GM08714 (cell line): ENCODE measurements around the gene LMX1A.
A peak's percentile ranks its signal among the peaks of the same experiment; 100 is the strongest.

Source experiments
- H3K4me3 ChIP-seq: fragments of 200-500 bp; sonication (Bioruptor generic); 2 replicates; pipeline ENCODE4 v1.5.1; 2014; ENCODE audit warnings: mild to moderate bottlenecking, low read length, inconsistent platforms
- ZNF274 ChIP-seq: IDR thresholded peaks from 2 replicates; pipeline ENCODE4 v1.6.1; 2012; ENCODE audit warnings: mild to moderate bottlenecking, low read depth, low read length

The LMX1A gene

DNA sequence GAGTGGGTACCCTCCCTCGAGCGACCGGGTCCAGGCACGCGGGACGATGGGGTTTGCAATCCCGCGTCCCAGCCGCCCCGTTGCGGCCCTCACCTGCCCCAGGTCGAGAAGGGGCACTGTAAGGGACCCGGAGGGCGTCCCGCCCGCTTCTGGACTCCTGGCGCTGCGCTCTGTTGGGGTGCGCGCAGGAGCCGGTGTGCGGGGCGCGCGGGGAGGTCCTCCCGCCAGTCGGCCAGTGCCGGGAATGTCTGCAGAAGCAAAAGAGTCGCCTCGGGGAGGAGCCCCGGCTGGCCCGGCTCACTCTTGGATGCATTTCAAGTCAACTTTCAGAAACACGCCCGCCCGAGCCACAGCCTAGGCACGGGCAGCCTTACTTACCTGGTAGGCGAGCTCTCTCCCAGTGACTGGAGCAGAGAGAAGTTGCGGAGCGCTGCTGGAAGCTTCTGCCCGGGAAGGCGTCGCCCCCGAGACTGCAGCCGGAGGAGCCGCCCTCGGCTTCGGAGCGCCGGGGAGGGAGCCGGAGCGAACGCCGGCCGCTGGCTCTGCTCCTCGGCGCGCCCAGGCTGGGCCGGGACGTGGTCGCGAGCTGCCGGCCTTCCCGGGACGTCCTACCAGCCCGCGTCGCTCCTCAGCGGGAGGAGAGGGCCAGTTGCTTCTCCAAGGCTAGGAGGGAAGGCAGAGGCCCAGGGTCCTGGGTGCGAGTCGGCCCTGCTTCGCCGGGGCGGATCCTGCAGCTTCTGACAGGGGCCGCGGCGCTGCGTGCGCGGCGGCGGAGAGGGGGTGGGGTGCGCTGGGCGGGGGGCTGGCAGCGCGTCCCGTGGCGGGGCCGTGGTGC, at the start of gene LMX1A:
Gene LMX1A, minus strand, starts transcription at position 739 of the 835 bp plus-strand sequence. CDS start 1,156 bp downstream, outside the sequence.
- no peak for TF ChIP-seq ZNF274
- no peak within 1 kb of the TSS for H3K4me3 ChIP-seq

DNA sequence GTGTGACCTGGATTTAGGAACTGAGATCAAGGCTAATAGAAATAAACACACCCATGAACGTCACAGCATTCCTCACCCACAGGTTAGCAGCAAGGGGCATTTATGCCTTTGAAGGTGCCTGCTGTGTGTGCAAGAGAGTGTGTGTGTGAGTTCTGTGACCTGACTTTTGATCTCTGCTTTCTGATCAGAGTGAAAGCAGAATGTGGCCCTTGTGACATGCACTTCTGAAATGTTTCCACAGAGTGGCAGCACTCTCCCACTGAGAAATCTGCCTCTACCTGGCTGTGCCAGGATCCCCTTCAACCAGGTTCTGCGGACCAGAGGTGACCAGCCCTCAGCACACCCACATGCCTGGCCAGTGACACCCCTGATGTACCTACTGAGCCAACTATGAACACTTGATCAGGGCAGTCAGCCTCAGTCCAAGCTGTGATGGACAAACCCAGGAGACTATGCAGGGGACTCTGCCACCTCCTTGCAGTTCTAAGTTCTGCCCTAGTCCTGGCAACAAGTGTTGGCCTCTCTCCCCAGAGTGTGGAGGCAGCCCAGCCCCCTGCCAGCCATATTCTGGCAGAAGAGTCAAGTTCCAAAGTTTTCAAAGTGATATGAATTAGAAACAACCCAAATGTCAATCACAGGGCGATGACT, 47.4 kb upstream of the LMX1A start:
- no peak overlapping the region for H3K4me3 ChIP-seq
- no peak for TF ChIP-seq ZNF274

DNA sequence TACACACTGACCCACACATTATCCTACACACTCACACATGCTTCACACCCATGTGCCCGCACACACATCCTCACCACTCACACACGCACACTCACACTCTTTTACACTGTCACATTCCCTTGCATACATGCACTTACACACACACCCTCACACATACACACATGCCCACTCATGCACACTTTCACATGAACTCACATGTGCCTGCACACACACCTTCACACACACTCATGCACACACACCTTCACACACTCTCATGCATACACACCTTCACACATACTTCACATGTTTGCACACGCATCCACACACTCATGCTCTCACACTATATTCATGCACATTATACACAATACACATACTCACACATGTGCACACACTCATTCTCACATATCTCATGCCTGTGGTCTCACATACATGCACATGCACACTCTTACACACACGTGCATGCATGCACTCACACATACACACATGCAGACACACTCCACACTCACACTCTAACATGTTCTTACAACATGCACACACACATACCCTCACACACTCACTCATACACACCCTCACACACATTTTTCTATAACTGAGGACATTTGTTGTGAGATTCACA, 46.1 kb upstream of the LMX1A start:
- no peak overlapping the region for H3K4me3 ChIP-seq
- no peak for TF ChIP-seq ZNF274

GRCh38 chr1:165397944-165398343, 41.4 kb upstream of the LMX1A start:
- H3K4me3 ChIP-seq, result no peak overlapping the region
- TF ChIP-seq ZNF274, result no peak

DNA sequence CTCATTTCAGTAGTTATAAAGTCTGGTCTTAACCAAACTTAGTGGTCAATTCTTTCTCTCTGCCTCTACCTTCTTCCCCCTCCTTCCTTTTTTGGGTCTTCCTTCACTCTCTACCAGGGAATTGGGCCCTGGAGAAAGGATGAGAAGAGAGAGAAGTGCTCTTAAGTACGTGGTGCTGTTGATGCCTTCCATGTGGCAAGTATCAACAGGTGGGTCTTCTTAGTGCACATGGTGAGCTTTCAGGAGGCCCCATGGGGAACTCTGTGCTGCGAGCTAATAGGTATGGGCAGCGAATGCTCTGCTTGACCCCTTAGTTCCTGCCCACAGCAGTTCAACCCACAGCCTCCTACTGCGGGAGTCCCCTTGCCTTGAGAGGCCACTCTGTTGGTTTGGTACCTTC, 39.4 kb upstream of the LMX1A start:
- TF ChIP-seq ZNF274, result no peak
- H3K4me3 ChIP-seq, result no peak overlapping the region

DNA sequence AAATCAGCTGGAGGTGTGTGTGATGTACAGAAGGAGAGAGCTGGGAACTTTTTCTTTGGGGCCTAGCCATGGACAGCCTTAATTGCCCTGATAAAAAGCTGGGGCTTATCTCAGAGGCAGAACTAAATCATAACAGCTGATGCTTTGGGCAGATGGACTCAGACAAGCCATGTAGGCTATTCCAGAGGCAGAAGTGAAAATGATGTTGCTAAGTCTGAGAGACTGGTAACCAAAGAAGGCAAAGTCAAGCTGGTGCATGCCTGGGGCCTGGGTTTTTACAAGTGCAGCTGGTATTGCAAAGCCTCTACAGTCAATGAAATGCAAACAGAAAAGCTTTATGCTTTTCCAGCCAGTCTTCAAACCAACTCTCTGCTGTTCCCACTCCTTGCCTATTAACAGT, 39.0 kb upstream of the LMX1A start:
- no peak overlapping the region for H3K4me3 ChIP-seq
- TF ChIP-seq ZNF274, result no peak

- H3K4me3 ChIP-seq, result peak overlapping the region; percentile 17; the same call in 1 of the 2 replicates
- TF ChIP-seq ZNF274, result no peak
Measured at GRCh38 chr1:165392634-165393571, 36.4 kb upstream of the LMX1A start.

GRCh38 chr1:165389609-165390008, 33.1 kb upstream of the LMX1A start:
- TF ChIP-seq ZNF274, result no peak
- H3K4me3 ChIP-seq, result no peak overlapping the region

DNA sequence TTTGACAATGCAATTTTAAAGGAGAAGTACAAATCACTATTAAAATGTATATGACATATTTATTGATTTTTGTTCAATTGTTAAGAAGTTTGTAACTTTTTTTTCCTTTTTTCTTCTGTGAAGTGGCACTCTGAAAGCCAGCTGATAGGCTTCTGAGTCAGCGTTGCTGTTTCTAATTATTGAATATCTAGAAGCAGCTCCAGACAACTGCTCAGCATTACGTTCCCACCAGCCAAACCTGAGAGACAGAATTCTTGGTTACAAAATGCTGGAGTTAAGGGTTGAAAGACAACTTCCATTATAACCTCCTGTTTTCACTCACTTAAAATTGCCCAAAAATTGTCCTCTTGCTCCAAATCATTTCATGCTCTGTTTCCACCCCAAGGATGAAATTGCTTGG, 31.4 kb upstream of the LMX1A start:
- H3K4me3 ChIP-seq, result no peak overlapping the region
- no peak for TF ChIP-seq ZNF274

DNA sequence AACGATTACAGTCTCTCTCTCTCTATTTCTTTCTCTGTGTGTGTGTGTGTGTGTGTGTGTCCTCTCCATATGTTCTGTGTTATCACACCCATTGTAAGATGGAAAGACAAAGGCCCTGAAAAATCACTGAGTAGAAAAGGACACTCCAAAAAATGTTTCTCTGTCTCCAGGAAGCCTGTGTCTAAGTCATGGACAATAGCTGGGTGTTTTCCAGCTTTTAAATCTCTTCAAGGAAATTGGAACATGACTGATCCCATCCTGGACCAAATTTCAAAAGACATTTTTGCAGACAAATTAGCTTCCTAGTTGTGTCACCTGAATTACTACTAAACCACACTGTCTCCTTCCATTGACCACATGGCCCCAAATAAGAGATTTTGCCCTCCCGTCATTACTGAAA, 31.0 kb upstream of the LMX1A start:
- no peak for TF ChIP-seq ZNF274
- no peak overlapping the region for H3K4me3 ChIP-seq

DNA sequence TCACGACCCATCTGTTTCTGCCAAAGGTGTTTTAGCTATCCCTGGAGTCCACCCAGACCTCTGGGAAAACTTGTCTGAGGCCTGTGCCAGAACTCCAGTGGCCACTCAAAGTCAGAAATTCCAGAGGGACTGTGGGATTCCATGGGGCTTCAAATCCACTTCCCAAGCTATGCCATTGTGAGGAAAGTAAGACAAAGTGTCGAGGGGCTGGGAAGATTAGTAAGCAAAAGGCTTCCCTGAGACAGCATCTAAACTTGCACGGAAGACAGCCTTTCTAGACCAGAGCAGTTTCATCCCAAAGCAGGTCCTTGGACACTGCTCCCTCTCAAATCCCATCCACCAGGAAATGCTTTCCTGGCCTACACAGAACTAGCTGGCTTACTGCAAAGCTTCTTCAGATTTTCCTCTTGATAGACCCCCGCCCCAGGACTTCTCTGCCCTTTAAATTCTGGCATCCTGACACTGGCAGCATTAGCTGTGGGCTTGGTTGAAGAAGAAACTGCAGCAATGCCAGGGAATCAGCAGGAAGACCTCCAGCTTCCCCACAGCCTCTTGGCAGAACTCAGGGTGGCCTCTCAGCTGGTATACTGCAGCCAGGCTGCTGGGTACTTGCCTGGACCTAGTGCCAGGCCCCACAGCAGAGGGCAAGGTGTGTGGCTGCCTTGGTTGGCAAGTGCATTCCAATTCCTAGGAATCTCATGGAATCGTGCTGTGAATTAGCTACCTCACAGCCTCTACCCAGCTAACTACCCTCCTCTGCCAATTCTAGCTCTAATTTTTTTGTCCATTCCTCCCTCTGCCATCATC, 27.3 kb upstream of the LMX1A start:
- no peak for TF ChIP-seq ZNF274
- no peak overlapping the region for H3K4me3 ChIP-seq

GRCh38 chr1:165383067-165383466, 26.6 kb upstream of the LMX1A start:
- TF ChIP-seq ZNF274, result no peak
- no peak overlapping the region for H3K4me3 ChIP-seq
